ENCODE results near the gene ADAM22.
"Not testable (repeated sequence)": the region's sequence is repeated elsewhere in the genome, so short reads cannot be mapped to it uniquely, and the experiment has no call there.

The ADAM22 gene

DNA sequence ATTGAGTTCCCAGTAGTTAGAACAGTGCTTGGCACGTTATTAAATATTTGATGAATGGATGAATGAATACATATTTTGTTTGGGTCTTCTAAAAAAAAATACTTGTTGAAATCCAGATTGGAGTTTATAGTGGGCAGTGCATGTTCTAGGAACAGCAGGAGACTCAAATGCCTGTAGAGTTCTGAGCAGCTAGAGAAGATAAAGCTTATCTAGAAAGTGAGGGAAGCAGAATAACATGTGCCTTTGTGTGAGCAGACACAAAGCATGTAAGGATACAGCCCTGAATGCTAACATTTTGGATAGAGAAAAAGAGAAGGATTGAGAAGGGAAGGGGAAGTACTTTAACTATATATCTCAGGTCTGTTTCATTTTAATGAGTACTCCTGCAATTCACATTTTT lies 213.9 kb downstream of the ADAM22 start:
- Histone ChIP-seq H3K27me3 (no peaks in the 10 kb centered on the region), H3K4me2 (peak overlapping the region in 2 of 11 experiments; percentile 28 to 53; a peak in 3 of 22 replicates), H3K4me3 (no peak overlapping the region), H3K27ac (no peak overlapping the region), H3K4me1 (peaks cover 0 to 53% (median 0%) of the 10 kb centered on the region in 10 experiments; a peak in 4 of 20 replicates), H3K9me3 (replicated peaks in 1 of 11) (no peaks in the 10 kb centered on the region), H3K9ac (no peak overlapping the region), H3K36me3 (peaks cover 0 to 6% (median 0%) of the 10 kb centered on the region in 11 experiments; a peak in 1 of 22 replicates), H4K20me1 (no peaks in the 10 kb centered on the region)
- no peak for TF ChIP-seq Cebpa-rat (IDR thresholded peaks at IDR 0.05)

DNA sequence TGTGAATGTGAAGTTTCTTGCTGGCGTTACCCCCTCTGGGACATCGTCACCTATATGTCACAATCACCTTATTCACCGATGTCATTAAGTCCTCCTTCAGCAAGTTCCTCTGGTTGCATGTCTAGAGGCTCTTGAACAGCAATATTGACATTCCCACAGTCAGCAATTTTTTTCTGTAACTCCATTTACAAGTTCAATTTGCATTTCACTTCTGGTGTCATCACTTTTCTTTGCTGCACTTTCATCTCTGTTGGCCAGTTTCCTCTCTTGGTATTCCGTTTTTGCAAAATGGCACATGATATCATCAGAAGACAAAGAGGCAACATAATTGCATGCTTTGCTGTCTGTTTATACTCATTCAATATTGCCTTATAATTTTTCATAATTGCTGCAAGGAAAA lies 216.0 kb downstream of the ADAM22 start:
- H3K4me1 ChIP-seq, result peaks cover 0 to 53% (median 0%) of the 10 kb centered on the region in 10 experiments; a peak in 4 of 20 replicates
- H3K9me3 ChIP-seq (replicated peaks in 1 of 11), result no peaks in the 10 kb centered on the region
- no peak overlapping the region for H3K4me3 ChIP-seq
- H3K9ac ChIP-seq, result no peak overlapping the region
- H4K20me1 ChIP-seq, result no peaks in the 10 kb centered on the region
- no peak for TF ChIP-seq Cebpa-rat (IDR thresholded peaks at IDR 0.05)
- peak overlapping the region in 3 of 11 experiments; percentile 15 to 56 (median 28); a peak in 3 of 22 replicates for H3K27ac ChIP-seq
- no peaks in the 10 kb centered on the region for H3K27me3 ChIP-seq
- H3K36me3 ChIP-seq, result peaks cover 0 to 7% (median 0%) of the 10 kb centered on the region in 11 experiments; a peak in 2 of 22 replicates
- H3K4me2 ChIP-seq, result peak overlapping the region in 2 of 11 experiments; percentile 57 to 58; a peak in 4 of 22 replicates

DNA sequence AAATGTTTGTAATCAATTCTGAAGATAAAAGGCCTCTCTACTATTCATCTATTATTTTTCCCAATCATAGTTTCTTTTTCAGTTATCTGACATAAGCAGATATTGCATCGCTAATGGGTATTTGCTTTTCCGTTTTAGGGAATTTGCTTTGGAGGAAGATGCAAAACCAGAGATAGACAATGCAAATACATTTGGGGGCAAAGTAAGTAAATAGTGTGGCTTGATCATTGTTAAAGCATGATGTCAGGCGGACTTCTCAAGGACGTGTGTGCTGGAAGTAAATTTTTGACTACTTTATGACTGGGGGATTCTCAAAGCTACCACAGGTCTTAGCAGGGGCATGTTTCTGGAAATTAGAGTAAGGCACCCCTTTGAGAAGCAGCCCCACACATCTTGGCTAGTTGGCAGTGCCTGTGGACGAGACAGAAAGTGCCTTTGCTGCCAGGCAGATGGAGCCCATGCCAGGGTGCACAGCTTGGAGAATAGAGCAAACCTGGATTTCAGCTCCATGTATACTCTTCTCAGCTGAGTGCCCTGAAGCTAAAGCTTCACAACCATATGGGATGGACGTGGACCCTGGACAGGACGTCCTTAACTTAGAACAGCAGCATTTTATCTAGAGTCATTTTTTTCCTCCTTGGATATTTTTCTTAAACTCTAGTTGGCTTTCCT lies 217.2 kb downstream of the ADAM22 start:
- Histone ChIP-seq H3K27ac (peak overlapping the region in 1 of 11 experiments; percentile 56; a peak in 2 of 22 replicates), H3K36me3 (peaks cover 0 to 7% (median 0%) of the 10 kb centered on the region in 11 experiments; a peak in 2 of 22 replicates), H4K20me1 (no peaks in the 10 kb centered on the region), H3K9ac (no peak overlapping the region), H3K9me3 (replicated peaks in 1 of 11) (no peaks in the 10 kb centered on the region), H3K4me3 (no peak overlapping the region), H3K4me2 (peak overlapping the region in 2 of 11 experiments; percentile 49 to 57; a peak in 4 of 22 replicates), H3K27me3 (no peaks in the 10 kb centered on the region), H3K4me1 (peaks cover 0 to 55% (median 0%) of the 10 kb centered on the region in 10 experiments; a peak in 4 of 20 replicates)
- no peak for TF ChIP-seq Cebpa-rat (IDR thresholded peaks at IDR 0.05)

DNA sequence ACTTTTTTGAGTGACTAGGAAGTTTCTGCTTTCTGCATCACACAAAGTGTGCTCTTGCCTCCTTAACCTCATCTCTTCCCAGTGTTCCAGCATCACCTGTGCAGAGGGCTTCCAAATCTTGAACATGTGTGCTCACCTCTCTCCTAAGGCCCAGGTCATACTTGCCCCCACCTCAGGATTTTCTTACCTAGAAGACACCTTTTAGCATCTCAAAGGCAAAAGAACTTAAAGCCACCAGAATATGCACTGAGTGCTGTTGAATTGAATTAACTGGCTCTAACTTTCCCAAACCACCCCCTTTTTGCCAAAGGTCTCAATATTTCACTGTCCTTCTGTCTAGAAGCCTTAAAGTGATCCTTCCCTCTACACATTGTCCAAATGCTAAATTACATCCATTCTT lies 219.3 kb downstream of the ADAM22 start:
- TF ChIP-seq Cebpa-rat (IDR thresholded peaks at IDR 0.05), result no peak
- Histone ChIP-seq H3K4me1 (peaks cover 0 to 58% (median 0%) of the 10 kb centered on the region in 10 experiments; a peak in 4 of 20 replicates), H3K27me3 (no peaks in the 10 kb centered on the region), H4K20me1 (no peaks in the 10 kb centered on the region), H3K27ac (no peak overlapping the region), H3K9ac (no peak overlapping the region), H3K9me3 (replicated peaks in 1 of 11) (peaks cover 0 to 13% (median 7%) of the 10 kb centered on the region in 11 experiments; a peak in 12 of 22 replicates), H3K36me3 (peaks cover 0 to 14% (median 7%) of the 10 kb centered on the region in 11 experiments; a peak in 8 of 22 replicates), H3K4me2 (no peak overlapping the region), H3K4me3 (no peak overlapping the region)

DNA sequence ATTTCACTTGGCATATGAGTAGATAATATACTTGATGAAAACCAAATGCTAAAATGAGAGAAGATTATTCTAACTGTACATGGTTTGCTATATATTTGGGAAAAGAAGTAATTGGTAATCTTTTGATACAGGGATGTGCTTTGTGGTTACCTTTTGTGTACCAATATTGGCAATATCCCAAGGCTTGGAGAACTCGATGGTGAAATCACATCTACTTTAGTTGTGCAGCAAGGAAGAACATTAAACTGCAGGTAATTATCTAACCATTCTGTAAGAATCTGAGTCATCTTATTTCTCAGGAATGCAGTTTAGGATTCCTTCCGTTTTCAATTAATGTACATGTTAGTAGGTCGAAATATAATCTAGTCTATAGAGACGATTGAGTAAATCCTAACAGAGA lies 221.7 kb downstream of the ADAM22 start:
- H4K20me1 ChIP-seq, result no peaks in the 10 kb centered on the region
- TF ChIP-seq Cebpa-rat (IDR thresholded peaks at IDR 0.05), result no peak

DNA sequence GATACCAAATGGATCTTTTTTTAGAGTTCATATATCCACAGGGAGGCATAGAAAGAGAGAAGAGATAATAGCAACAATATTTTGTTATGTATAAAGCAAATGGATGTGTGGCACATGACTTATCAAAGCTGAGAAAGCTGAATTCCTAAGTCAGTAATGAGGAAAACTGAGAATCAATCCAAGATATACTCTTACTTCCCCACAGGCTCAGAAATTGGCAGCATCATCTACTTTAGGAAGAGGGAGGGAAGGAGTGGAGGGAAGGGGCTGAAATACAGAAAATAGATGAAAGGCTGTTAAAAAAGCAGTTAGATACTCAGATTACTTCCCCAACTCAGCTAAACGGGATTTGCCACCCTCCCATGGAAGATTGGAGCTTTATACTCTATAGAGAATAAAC lies 222.3 kb downstream of the ADAM22 start:
- TF ChIP-seq Cebpa-rat (IDR thresholded peaks at IDR 0.05), result no peak
- Histone ChIP-seq H3K4me2 (peak overlapping the region in 1 of 11 experiments; percentile 27; a peak in 2 of 22 replicates), H3K36me3 (peaks cover 0 to 22% (median 12%) of the 10 kb centered on the region in 11 experiments; a peak in 10 of 22 replicates), H3K4me3 (no peak overlapping the region), H4K20me1 (no peaks in the 10 kb centered on the region), H3K27ac (no peak overlapping the region), H3K9me3 (replicated peaks in 1 of 11) (peaks cover 10 to 32% (median 24%) of the 10 kb centered on the region in 11 experiments; a peak in 19 of 22 replicates), H3K4me1 (peaks cover 0 to 45% (median 0%) of the 10 kb centered on the region in 10 experiments; a peak in 4 of 20 replicates), H3K27me3 (no peaks in the 10 kb centered on the region), H3K9ac (no peak overlapping the region)

More for the DNA sequence above, 221.7 kb downstream of the ADAM22 start:
- Histone ChIP-seq H3K36me3 (peaks cover 0 to 22% (median 13%) of the 10 kb centered on the region in 11 experiments; a peak in 10 of 22 replicates), H3K4me2 (no peak overlapping the region), H3K4me1 (peaks cover 0 to 51% (median 0%) of the 10 kb centered on the region in 10 experiments; a peak in 4 of 20 replicates), H3K27ac (no peak overlapping the region), H3K9me3 (replicated peaks in 1 of 11) (peaks cover 10 to 29% (median 24%) of the 10 kb centered on the region in 11 experiments; a peak in 19 of 22 replicates), H3K4me3 (no peak overlapping the region), H3K9ac (no peak overlapping the region), H3K27me3 (no peaks in the 10 kb centered on the region)

DNA sequence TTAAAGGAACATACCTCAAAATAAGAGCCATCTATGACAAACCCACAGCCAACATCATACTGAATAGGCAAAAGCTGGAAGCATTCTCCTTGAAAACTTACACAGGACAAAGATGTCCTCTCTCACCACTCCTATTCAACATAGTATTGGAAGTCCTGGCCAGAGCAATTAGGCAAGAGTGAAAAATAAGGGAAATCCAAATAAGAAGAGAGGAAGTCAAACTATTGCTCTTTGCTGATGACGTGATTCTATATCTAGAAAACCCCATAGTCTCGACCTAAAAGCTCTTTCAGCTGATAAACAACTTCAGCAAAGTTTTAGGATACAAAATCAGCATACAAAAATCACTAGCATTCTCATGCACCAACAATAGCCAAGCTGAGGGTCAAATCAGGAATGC lies 225.7 kb downstream of the ADAM22 start:
- H3K36me3 ChIP-seq, result peaks cover 0 to 19% (median 9%) of the 10 kb centered on the region in 11 experiments; a peak in 10 of 22 replicates
- peak overlapping the region in 2 of 11 experiments; percentile 62 to 65; a peak in 4 of 22 replicates for H3K4me2 ChIP-seq
- H3K4me1 ChIP-seq, result peaks cover 0 to 36% (median 0%) of the 10 kb centered on the region in 10 experiments; a peak in 3 of 20 replicates
- peaks cover 10 to 40% (median 24%) of the 10 kb centered on the region in 11 experiments; a peak in 19 of 22 replicates for H3K9me3 ChIP-seq (replicated peaks in 1 of 11)
- peak overlapping the region in 1 of 10 experiments; percentile 24; a peak in 1 of 20 replicates for H3K4me3 ChIP-seq
- H4K20me1 ChIP-seq, H3K27me3 ChIP-seq, H3K9ac ChIP-seq: not testable (repeated sequence)
- H3K27ac ChIP-seq, result peak overlapping the region in 3 of 11 experiments; percentile 44 to 68 (median 46); a peak in 6 of 22 replicates

DNA sequence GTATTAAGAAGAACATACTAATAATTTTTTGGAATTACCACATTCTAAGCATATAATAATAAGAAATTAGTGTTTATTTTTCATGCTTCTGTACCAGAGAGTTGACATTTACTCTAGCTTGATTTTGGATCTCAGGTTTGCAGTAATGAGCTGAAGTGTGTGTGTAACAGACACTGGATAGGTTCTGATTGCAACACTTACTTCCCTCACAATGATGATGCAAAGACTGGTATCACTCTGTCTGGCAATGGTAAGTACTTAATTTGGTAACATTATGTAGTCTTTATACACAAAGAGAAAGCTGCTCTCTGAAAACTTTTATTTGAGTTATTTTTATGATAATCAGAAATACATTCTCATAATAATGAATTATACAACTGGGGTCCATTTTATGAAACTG lies 231.6 kb downstream of the ADAM22 start:
- Histone ChIP-seq H3K4me1 (peaks cover 0 to 22% (median 0%) of the 10 kb centered on the region in 10 experiments; a peak in 4 of 20 replicates), H3K36me3 (no peaks in the 10 kb centered on the region), H3K4me3 (no peak overlapping the region), H3K4me2 (0 out of 22 replicates have a peak overlapping the region, but pooled peaks of 1 of the 11 experiments have one; percentile 19), H3K9me3 (replicated peaks in 1 of 11) (peaks cover 0 to 11% (median 0%) of the 10 kb centered on the region in 11 experiments; a peak in 4 of 22 replicates), H3K27ac (no peak overlapping the region), H3K9ac (no peak overlapping the region), H3K27me3 (no peaks in the 10 kb centered on the region), H4K20me1 (no peaks in the 10 kb centered on the region)
- TF ChIP-seq Cebpa-rat (IDR thresholded peaks at IDR 0.05), result no peak

DNA sequence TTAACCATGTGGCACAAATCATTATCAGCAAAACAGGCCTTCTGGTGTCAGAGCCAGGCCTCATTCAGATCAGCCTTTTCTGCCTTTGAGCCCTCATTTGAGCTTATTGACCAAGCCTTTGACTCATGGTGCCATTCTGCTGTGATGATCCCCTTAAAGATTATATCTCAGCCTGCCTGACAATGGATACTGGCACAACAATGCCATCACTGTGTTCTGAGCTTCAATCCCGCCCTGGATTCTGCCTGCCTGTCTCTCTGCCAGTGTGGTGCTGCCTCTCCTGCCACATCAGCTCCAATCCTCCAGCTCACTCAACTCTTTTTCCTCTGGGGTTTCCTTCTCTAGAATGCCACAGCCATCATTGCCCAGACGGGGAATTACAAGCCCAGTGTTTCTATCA lies 233.2 kb downstream of the ADAM22 start:
- no peak overlapping the region for H3K9ac ChIP-seq
- H3K4me2 ChIP-seq, result peak overlapping the region in 2 of 11 experiments; percentile 37 to 41; a peak in 4 of 22 replicates
- H3K9me3 ChIP-seq (replicated peaks in 1 of 11), result no peaks in the 10 kb centered on the region
- TF ChIP-seq Cebpa-rat (IDR thresholded peaks at IDR 0.05), result no peak
- H3K27ac ChIP-seq, result no peak overlapping the region
- H4K20me1 ChIP-seq, result no peaks in the 10 kb centered on the region
- peaks cover 0 to 22% (median 0%) of the 10 kb centered on the region in 10 experiments; a peak in 4 of 20 replicates for H3K4me1 ChIP-seq
- H3K4me3 ChIP-seq, result no peak overlapping the region
- H3K36me3 ChIP-seq, result no peaks in the 10 kb centered on the region
- no peaks in the 10 kb centered on the region for H3K27me3 ChIP-seq

All from BLaER1 treated with 17β-estradiol and CSF1 and Interleukin-3, amounts not matched to agents 10 nM and 100 nM (cell line).